Measurements from ENCODE around the gene NAP1L5.

DNA sequence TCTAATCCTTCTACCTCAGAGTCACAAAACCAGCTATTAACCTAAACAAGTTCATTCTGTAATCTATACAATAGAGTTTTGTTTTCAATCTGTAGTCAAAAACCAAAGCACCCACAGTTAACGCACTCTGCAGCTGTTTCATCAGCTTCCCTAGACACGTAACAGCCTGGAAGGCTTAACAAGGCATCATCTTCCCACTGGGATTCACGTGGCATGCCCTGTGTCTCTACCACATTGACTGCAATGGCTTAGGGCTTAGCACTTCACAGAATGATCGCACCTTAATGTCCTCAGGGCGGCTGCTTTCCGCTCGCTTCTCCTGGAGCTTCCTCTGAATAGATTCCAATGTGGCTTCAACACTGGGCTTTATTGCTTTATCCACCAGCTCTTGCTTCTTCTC lies 49.7 kb upstream of the NAP1L5 start:
- TF ChIP-seq, protein P1, sequence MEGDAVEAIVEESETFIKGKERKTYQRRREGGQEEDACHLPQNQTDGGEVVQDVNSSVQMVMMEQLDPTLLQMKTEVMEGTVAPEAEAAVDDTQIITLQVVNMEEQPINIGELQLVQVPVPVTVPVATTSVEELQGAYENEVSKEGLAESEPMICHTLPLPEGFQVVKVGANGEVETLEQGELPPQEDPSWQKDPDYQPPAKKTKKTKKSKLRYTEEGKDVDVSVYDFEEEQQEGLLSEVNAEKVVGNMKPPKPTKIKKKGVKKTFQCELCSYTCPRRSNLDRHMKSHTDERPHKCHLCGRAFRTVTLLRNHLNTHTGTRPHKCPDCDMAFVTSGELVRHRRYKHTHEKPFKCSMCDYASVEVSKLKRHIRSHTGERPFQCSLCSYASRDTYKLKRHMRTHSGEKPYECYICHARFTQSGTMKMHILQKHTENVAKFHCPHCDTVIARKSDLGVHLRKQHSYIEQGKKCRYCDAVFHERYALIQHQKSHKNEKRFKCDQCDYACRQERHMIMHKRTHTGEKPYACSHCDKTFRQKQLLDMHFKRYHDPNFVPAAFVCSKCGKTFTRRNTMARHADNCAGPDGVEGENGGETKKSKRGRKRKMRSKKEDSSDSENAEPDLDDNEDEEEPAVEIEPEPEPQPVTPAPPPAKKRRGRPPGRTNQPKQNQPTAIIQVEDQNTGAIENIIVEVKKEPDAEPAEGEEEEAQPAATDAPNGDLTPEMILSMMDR (IDR thresholded peaks at IDR 0.05; ENCODE audit: insufficient read depth, low read length, poor library complexity, severe bottlenecking), result no peak
- no peak for TF ChIP-seq EZH2phosphoT487 (conservative IDR thresholded peaks at IDR 0.05; ENCODE audit: low read length)
